Measurements from ENCODE around the gene UBN1.
"Not testable (repeated sequence)": the region's sequence is repeated elsewhere in the genome, so short reads cannot be mapped to it uniquely, and the experiment has no call there.

Gene UBN1

GRCh38 chr16:4929619-4930018, 82.3 kb downstream of the UBN1 start:
- not testable (repeated sequence) for H2BK120ac ChIP-seq (ENCODE audit: low read depth, low read length); H3K4me3 ChIP-seq (ENCODE audit: insufficient read depth in 1 of 2, low read depth in 1 of 2, low read length in 2 of 2); H3K9ac ChIP-seq (ENCODE audit: low read length); H4K91ac ChIP-seq (ENCODE audit: low read length); H3K4ac ChIP-seq (ENCODE audit: low read depth in 1 of 2, low read length in 2 of 2); H4K8ac ChIP-seq (ENCODE audit: low read length); H3K14ac ChIP-seq (ENCODE audit: low read length in 2 of 2); H3K27me3 ChIP-seq (ENCODE audit: control insufficient read depth in 1 of 2, insufficient read depth in 1 of 2, low read length in 2 of 2); H3K27ac ChIP-seq (ENCODE audit: low read length, poor library complexity, severe bottlenecking); H2BK5ac ChIP-seq (ENCODE audit: low read depth, low read length, poor library complexity, severe bottlenecking); H2AK5ac ChIP-seq (ENCODE audit: low read length, severe bottlenecking); H3K23ac ChIP-seq (ENCODE audit: low read length in 2 of 2); H2BK15ac ChIP-seq (ENCODE audit: low read depth, poor library complexity, severe bottlenecking); H3K4me2 ChIP-seq (ENCODE audit: low read length, poor library complexity, severe bottlenecking); H2AFZ ChIP-seq (ENCODE audit: low read depth, low read length); H2BK12ac ChIP-seq (ENCODE audit: low read length in 2 of 2); DNase-seq; H3K4me1 ChIP-seq (ENCODE audit: control insufficient read depth, insufficient read depth, low read depth, low read length); H3K18ac ChIP-seq (ENCODE audit: low read depth in 1 of 2, low read length in 2 of 2)
- Histone ChIP-seq H3K9me3 (ENCODE audit: control insufficient read depth, low read length) (peaks cover 19% of the 10 kb centered on the region), H3K36me3 (ENCODE audit: control insufficient read depth in 1 of 2, insufficient read depth in 2 of 2, low read depth in 1 of 2, low read length in 2 of 2) (peaks cover 40 to 73% of the 10 kb centered on the region in 2 experiments), H3K79me1 (replicated peaks; ENCODE audit: low read length, poor library complexity, severe bottlenecking) (peaks cover 37% of the 10 kb centered on the region)
- WGBS: 100% methylated on average over 3 of the region's 4 CpGs

- WGBS: 86% methylated on average over 6 of the region's 11 CpGs
- Histone ChIP-seq H2BK5ac (ENCODE audit: low read depth, low read length, poor library complexity, severe bottlenecking) (no peak overlapping the region), H4K91ac (ENCODE audit: low read length) (no peak overlapping the region)
These were observed 84.1 kb downstream of the UBN1 start for GRCh38 chr16:4931381-4931780.

More at GRCh38 chr16:4931381-4931780, 84.1 kb downstream of the UBN1 start:
- Histone ChIP-seq H2BK12ac (ENCODE audit: low read length in 2 of 2) (no peak overlapping the region), H3K4me3 (ENCODE audit: insufficient read depth in 1 of 2, low read depth in 1 of 2, low read length in 2 of 2) (no peak overlapping the region), H3K23ac (ENCODE audit: low read length in 2 of 2) (no peak overlapping the region), H2BK120ac (ENCODE audit: low read depth, low read length) (no peak overlapping the region), H3K9ac (ENCODE audit: low read length) (no peak overlapping the region), H2AFZ (ENCODE audit: low read depth, low read length) (no peak overlapping the region), H3K14ac (ENCODE audit: low read length in 2 of 2) (no peak overlapping the region), H2AK5ac (ENCODE audit: low read length, severe bottlenecking) (no peak overlapping the region), H3K18ac (ENCODE audit: low read depth in 1 of 2, low read length in 2 of 2) (no peak overlapping the region), H3K36me3 (ENCODE audit: control insufficient read depth in 1 of 2, insufficient read depth in 2 of 2, low read depth in 1 of 2, low read length in 2 of 2) (peaks cover 42 to 56% of the 10 kb centered on the region in 2 experiments), H3K9me3 (ENCODE audit: control insufficient read depth, low read length) (peaks cover 14% of the 10 kb centered on the region), H3K4me1 (ENCODE audit: control insufficient read depth, insufficient read depth, low read depth, low read length) (peaks cover 18% of the 10 kb centered on the region), H3K4ac (ENCODE audit: low read depth in 1 of 2, low read length in 2 of 2) (no peak overlapping the region), H3K4me2 (ENCODE audit: low read length, poor library complexity, severe bottlenecking) (no peak overlapping the region), H3K27ac (ENCODE audit: low read length, poor library complexity, severe bottlenecking) (no peak overlapping the region), H3K79me1 (replicated peaks; ENCODE audit: low read length, poor library complexity, severe bottlenecking) (peaks cover 43% of the 10 kb centered on the region), H2BK15ac (ENCODE audit: low read depth, poor library complexity, severe bottlenecking) (no peak overlapping the region), H3K27me3 (ENCODE audit: control insufficient read depth in 1 of 2, insufficient read depth in 1 of 2, low read length in 2 of 2) (no peaks in the 10 kb centered on the region), H4K8ac (ENCODE audit: low read length) (no peak overlapping the region)
- no peak for DNase-seq
